ENCODE data around the gene LTBP1. TPM values are rescaled to one million over a fixed set of nuclear protein-coding genes. Genes with fewer than 3 reads are reported as not detected.
A peak's percentile ranks its signal among the peaks of the same experiment; 100 is the strongest.

Gene LTBP1
- total and polyA plus RNA-seq, 2 experiments from 2014 or later, result 35.6 to 68.9 TPM

DNA sequence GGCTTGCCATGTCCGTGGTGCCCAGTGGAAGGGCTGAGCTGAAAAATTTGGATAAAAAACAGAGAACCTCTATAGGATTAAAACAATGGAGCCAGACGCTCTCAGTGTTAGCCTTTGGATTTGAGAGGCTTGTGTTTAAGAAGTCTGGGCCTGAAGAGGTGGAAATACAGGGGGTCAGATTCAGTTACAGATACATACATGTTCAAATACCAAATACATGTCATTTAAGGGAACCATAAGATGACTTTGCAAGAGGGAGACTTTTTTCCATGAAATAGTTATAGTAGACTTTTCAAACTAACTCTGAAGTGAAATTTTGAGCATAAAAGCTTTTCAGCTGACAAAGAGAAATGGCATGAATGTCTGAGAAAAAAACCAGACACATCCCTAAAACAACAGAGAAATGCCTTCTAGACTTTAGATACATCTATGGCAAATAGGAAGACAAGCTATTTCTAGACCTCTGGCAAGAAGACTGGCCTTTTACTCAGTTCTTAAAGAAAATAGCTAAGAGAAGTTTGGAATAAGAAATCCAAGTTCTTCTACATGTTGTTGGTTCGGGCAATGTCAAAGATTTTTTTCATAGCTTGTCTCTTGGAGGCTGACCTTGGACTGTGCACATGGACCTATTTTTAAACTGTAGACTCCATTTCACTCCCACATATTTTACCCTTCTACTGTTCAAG lies 112.9 kb downstream of the LTBP1 start:
- TF ChIP-seq EZH2phosphoT487 (IDR thresholded peaks at IDR 0.05; ENCODE audit: low read depth, severe bottlenecking, unreplicated experiment), result no peak
- TF ChIP-seq, protein P1, sequence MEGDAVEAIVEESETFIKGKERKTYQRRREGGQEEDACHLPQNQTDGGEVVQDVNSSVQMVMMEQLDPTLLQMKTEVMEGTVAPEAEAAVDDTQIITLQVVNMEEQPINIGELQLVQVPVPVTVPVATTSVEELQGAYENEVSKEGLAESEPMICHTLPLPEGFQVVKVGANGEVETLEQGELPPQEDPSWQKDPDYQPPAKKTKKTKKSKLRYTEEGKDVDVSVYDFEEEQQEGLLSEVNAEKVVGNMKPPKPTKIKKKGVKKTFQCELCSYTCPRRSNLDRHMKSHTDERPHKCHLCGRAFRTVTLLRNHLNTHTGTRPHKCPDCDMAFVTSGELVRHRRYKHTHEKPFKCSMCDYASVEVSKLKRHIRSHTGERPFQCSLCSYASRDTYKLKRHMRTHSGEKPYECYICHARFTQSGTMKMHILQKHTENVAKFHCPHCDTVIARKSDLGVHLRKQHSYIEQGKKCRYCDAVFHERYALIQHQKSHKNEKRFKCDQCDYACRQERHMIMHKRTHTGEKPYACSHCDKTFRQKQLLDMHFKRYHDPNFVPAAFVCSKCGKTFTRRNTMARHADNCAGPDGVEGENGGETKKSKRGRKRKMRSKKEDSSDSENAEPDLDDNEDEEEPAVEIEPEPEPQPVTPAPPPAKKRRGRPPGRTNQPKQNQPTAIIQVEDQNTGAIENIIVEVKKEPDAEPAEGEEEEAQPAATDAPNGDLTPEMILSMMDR (IDR thresholded peaks at IDR 0.05; ENCODE audit: poor library complexity), result no peak
- no peak for TF ChIP-seq EZH2 (IDR thresholded peaks at IDR 0.05; ENCODE audit: borderline replicate concordance)
- Histone ChIP-seq H3K9me3 (ENCODE audit: low read depth) (no peaks in the 10 kb centered on the region), H3K4me3 (no peak overlapping the region), H3K36me3 (replicated peaks; ENCODE audit: insufficient read depth, low read depth) (no peaks in the 10 kb centered on the region), H3K27ac (peak overlapping the region; percentile 10), H4K20me1 (ENCODE audit: insufficient read depth, poor library complexity, severe bottlenecking) (no peaks in the 10 kb centered on the region), H2AFZ (no peak overlapping the region), H3K79me2 (no peaks in the 10 kb centered on the region), H3K4me1 (ENCODE audit: insufficient read depth) (peaks cover 8% of the 10 kb centered on the region), H3K9me2 (replicated peaks; ENCODE audit: insufficient read depth) (no peaks in the 10 kb centered on the region), H3K27me3 (no peaks in the 10 kb centered on the region), H3K4me2 (no peak overlapping the region)
- DNase-seq (ENCODE audit: low spot score), result no peak
- WGBS (ENCODE audit: low lambda C conversion rate, missing lambda C conversion rate), result 49% methylated on average over 3 of the region's 3 CpGs

DNA sequence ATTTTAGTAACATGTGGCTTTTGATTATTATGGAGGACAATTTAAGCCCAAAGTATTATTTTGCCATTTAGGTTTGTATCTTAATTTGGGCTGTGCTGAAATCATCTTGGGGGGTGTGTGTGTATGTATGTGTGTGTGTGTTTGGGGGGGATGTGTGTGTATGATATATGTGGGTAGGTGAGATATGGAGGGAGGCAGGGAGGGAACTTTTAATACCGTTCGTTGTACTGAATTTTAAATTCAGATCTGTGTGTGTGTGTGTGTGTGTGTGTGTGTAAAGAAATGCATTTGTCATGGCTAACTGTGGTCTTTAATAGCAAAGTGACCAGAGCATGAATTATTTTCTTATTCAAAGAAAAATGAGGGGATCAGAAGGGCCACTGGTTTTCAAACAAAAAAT lies 113.7 kb downstream of the LTBP1 start:
- no peak overlapping the region for H2AFZ ChIP-seq
- no peaks in the 10 kb centered on the region for H3K27me3 ChIP-seq
- no peak overlapping the region for H3K27ac ChIP-seq

DNA sequence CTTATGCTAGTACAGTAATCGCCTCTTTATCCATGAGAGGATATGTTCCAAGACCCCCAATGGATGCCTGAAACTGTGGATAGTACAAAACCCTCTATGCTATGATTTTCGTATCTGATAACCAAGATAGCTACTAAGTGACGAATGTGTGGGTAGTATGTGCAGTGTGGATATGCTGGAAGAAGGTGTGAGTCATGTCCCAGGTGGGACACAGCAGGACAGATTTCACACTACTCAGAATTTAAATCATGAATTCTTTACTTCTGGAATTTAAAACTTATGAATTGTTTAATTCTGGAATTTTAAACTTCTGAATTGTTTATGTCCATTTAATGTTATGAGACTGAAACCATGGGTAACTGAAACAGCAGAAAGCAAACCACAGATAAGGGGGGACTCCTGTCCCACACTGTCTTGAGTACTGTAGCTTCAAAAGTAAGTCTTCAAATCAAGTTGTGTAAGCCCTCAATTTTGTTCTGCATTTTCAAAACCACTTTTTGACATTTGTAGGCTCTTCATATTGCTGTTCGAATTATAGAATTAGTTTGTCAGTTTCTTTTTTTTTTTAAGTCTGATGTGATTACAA lies 116.0 kb downstream of the LTBP1 start:
- no peak overlapping the region for H2AFZ ChIP-seq
- no peaks in the 10 kb centered on the region for H3K36me3 ChIP-seq (replicated peaks; ENCODE audit: insufficient read depth, low read depth)
- TF ChIP-seq, protein P1 (IDR thresholded peaks at IDR 0.05; ENCODE audit: poor library complexity), result no peak
- TF ChIP-seq EZH2phosphoT487 (IDR thresholded peaks at IDR 0.05; ENCODE audit: low read depth, severe bottlenecking, unreplicated experiment) (no peak), EZH2 (IDR thresholded peaks at IDR 0.05; ENCODE audit: borderline replicate concordance) (no peak)
- peaks cover 8% of the 10 kb centered on the region for H3K4me1 ChIP-seq (ENCODE audit: insufficient read depth)
- no peaks in the 10 kb centered on the region for H4K20me1 ChIP-seq (ENCODE audit: insufficient read depth, poor library complexity, severe bottlenecking)
- no peak overlapping the region for H3K4me2 ChIP-seq
- H3K9me3 ChIP-seq (ENCODE audit: low read depth), result no peaks in the 10 kb centered on the region
- H3K27me3 ChIP-seq, result no peaks in the 10 kb centered on the region
- H3K4me3 ChIP-seq, result no peak overlapping the region
- 86% methylated on average over 4 of the region's 4 CpGs for WGBS (ENCODE audit: low lambda C conversion rate, missing lambda C conversion rate)
- no peak overlapping the region for H3K27ac ChIP-seq
- DNase-seq (ENCODE audit: low spot score), result no peak
- no peaks in the 10 kb centered on the region for H3K9me2 ChIP-seq (replicated peaks; ENCODE audit: insufficient read depth)
- H3K79me2 ChIP-seq, result no peaks in the 10 kb centered on the region

More for the DNA sequence above, 113.7 kb downstream of the LTBP1 start:
- DNase-seq (ENCODE audit: low spot score), result no peak
- Histone ChIP-seq H4K20me1 (ENCODE audit: insufficient read depth, poor library complexity, severe bottlenecking) (no peaks in the 10 kb centered on the region), H3K79me2 (no peaks in the 10 kb centered on the region), H3K36me3 (replicated peaks; ENCODE audit: insufficient read depth, low read depth) (no peaks in the 10 kb centered on the region), H3K9me3 (ENCODE audit: low read depth) (no peaks in the 10 kb centered on the region), H3K4me3 (no peak overlapping the region), H3K4me2 (no peak overlapping the region), H3K4me1 (ENCODE audit: insufficient read depth) (peaks cover 8% of the 10 kb centered on the region), H3K9me2 (replicated peaks; ENCODE audit: insufficient read depth) (no peaks in the 10 kb centered on the region)
- WGBS (ENCODE audit: low lambda C conversion rate, missing lambda C conversion rate), result 83% methylated on average over 2 of the region's 2 CpGs
- TF ChIP-seq EZH2phosphoT487 (IDR thresholded peaks at IDR 0.05; ENCODE audit: low read depth, severe bottlenecking, unreplicated experiment) (no peak), EZH2 (IDR thresholded peaks at IDR 0.05; ENCODE audit: borderline replicate concordance) (no peak)
- TF ChIP-seq, protein P1 (IDR thresholded peaks at IDR 0.05; ENCODE audit: poor library complexity), result no peak

Measured in hepatocyte (in vitro differentiated cells).